Activated naive CD8-positive, alpha-beta T cell (primary cell): Measurements from ENCODE around the gene DPP6.
"Not testable (repeated sequence)": the region's sequence is repeated elsewhere in the genome, so short reads cannot be mapped to it uniquely, and the experiment has no call there.

Experiments used
- H3K27ac Mint-ChIP-seq: one replicate; pipeline ENCODE4 v1.8.0; 2021; ENCODE audit warnings: mixed read lengths
- H3K27me3 Mint-ChIP-seq: one replicate; pipeline ENCODE4 v1.8.0; 2021; ENCODE audit warnings: mixed read lengths
- H3K36me3 Mint-ChIP-seq: one replicate; pipeline ENCODE4 v1.8.0; 2021; ENCODE audit warnings: mixed read lengths
- H3K4me1 Mint-ChIP-seq: one replicate; pipeline ENCODE4 v1.8.0; 2021; ENCODE audit warnings: low read depth, mixed read lengths
- H3K4me3 Mint-ChIP-seq: one replicate; pipeline ENCODE4 v1.8.0; 2021; ENCODE audit warnings: mild to moderate bottlenecking, mixed read lengths
- H3K9me3 Mint-ChIP-seq: one replicate; pipeline ENCODE4 v1.8.0; 2021; ENCODE audit warnings: low read depth, mixed read lengths

The DPP6 gene

DNA sequence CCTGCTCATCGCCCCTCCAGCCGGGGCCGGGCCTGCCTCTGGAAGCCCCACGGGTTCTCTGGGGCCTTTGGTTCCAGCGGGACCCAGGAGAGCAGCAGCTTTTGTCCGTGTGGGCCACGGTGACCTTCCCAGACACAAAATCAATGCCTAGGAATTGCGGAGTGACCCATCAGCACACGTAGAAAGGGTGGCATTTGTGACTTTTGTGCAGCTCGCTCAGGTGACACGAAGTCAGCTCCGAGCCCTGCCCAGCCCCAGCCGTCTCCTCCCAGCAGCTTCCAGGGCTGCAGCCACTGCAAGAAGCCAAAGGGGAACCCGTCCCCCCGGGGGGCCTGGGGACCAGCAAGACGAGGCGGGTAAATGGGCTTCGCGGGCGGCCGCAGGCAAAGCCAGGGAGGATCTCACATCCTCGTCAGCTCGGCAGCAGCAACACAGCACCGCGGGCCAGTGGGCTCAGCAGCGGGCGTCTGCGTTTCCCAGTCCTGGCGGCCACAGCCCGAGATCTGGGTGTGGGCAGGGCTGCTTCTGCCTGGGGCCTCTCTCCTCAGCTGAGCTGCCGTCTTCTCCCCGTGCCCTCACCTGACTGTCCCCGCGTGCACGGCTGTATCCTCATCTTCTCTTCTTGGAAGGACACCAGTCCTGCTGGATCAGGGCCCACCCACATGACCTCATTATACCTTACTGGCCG lies 862.3 kb downstream of the DPP6 start:
- H3K9me3 Mint-ChIP-seq: no peaks in the 10 kb centered on the region
- no peaks in the 10 kb centered on the region for H3K36me3 Mint-ChIP-seq
- H3K27me3 Mint-ChIP-seq: peaks cover 1% of the 10 kb centered on the region
- peaks cover 3% of the 10 kb centered on the region for H3K4me1 Mint-ChIP-seq
- no peak overlapping the region for H3K27ac Mint-ChIP-seq
- H3K4me3 Mint-ChIP-seq: peak overlapping the region; percentile 40

DNA sequence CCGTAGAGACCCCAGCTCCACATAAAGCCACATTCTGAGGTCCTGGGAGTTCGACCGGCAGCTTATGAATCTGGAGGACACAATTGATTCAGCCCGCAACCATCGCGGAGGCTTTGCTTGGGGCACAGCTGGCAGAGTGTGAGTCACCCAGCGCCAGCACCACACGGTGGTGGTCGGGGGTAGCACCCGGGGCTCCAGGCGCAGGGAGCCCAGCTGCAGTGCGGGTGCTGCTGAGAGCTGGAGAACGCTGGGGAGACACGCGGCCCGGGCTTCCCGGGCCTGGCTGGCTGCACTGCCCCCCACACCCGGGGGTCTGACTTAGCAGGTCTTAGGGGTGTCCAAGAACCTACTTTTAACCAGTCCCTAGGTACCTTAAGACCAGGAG lies 862.8 kb downstream of the DPP6 start:
- H3K27ac Mint-ChIP-seq: no peak overlapping the region
- no peaks in the 10 kb centered on the region for H3K9me3 Mint-ChIP-seq
- no peaks in the 10 kb centered on the region for H3K36me3 Mint-ChIP-seq
- peaks cover 1% of the 10 kb centered on the region for H3K27me3 Mint-ChIP-seq
- H3K4me1 Mint-ChIP-seq: peaks cover 3% of the 10 kb centered on the region
- H3K4me3 Mint-ChIP-seq: peak overlapping the region; percentile 40

DNA sequence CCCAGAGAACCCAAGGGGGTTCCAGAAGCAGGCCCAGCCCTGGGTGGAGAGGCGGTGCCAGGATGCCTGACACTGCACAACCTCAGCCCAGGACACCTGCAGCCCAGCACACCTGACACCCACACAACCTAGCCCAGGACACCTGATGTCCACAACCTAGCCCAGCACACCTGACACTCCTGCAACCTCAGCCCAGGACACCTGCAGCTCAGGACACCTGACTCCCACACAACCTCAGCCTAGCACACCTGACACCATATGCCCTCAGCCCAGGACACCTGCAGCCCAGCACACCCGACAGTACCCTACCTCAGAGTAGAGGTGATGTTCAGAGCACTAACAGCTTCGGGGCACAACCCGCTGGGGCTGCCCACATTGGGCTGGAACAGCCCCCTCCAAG lies 863.4 kb downstream of the DPP6 start:
- Mint-ChIP-seq H3K9me3 (no peaks in the 10 kb centered on the region), H3K4me3 (no peak overlapping the region), H3K27ac (no peak overlapping the region), H3K4me1 (peaks cover 3% of the 10 kb centered on the region), H3K36me3 (no peaks in the 10 kb centered on the region), H3K27me3 (peaks cover 1% of the 10 kb centered on the region)

DNA sequence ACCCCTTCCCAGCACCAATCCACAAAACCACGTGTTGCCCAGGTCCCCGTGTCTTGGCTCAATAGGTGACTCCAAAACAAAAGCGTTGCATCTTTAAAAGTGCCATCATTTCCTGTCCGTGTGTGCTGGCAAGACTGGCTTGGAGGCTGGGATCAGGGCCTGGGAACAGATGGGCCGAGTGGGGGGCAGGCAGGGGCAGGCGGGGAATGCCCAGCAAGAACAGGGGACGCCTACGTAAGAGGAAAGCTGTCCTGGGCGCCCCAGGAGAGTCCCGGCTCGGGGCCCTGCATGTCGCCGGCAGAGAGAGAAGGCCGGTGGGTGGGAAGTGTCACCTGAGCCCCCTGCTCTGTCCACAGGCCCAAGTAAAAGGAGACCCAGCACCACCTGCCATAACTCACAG lies 864.2 kb downstream of the DPP6 start:
- H3K27ac Mint-ChIP-seq: no peak overlapping the region

DNA sequence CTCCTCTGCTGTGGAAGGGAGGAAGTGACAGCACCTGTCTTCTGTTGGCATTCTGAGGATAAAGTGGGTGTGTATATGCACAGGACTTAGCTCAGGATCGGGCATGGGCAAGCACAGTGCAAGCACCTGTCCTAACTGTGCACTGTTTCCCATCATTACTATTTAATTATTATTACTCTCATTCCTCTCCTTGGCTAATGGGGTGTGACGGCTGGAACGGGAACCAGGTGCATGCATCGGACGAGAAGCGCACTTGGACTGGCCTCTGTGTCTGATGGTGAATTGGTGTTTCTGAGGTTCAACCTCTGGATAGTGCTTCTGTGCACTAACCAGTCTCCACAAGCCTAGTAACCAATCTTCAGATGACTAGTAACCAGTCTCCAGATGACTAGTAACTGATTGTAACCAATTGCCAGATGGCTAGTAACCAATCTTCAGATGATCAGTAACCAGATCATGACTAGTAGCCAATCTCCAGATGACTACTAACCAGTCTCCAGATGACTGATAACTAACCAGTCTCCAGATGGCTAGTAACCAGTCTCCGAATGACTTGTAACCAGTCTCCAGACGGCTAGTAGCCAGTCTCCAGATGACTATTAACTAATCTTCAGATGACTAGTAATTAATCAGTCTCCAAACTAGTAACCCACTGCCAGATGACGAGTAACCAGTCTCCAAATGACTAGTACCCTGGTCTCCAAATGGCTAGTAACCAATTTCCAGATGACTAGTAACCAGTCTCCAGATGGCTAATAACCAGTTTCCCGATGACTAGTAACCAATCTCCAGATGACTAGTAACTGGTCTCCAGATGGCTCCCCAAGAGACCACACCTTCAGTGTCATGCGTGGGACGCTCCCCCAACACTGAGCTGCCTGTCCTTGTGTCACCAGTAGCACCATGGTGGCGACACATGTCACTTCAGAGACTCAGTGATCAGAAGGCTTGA lies 864.9 kb downstream of the DPP6 start:
- peaks cover 3% of the 10 kb centered on the region for H3K4me1 Mint-ChIP-seq
- no peaks in the 10 kb centered on the region for H3K9me3 Mint-ChIP-seq
- no peak overlapping the region for H3K27ac Mint-ChIP-seq
- H3K36me3 Mint-ChIP-seq: no peaks in the 10 kb centered on the region
- H3K27me3 Mint-ChIP-seq: peaks cover 1% of the 10 kb centered on the region
- H3K4me3 Mint-ChIP-seq: no peak overlapping the region

More for the DNA sequence above, 864.2 kb downstream of the DPP6 start:
- no peaks in the 10 kb centered on the region for H3K36me3 Mint-ChIP-seq
- H3K4me3 Mint-ChIP-seq: no peak overlapping the region
- H3K4me1 Mint-ChIP-seq: peaks cover 3% of the 10 kb centered on the region
- H3K27me3 Mint-ChIP-seq: peaks cover 1% of the 10 kb centered on the region
- no peaks in the 10 kb centered on the region for H3K9me3 Mint-ChIP-seq

DNA sequence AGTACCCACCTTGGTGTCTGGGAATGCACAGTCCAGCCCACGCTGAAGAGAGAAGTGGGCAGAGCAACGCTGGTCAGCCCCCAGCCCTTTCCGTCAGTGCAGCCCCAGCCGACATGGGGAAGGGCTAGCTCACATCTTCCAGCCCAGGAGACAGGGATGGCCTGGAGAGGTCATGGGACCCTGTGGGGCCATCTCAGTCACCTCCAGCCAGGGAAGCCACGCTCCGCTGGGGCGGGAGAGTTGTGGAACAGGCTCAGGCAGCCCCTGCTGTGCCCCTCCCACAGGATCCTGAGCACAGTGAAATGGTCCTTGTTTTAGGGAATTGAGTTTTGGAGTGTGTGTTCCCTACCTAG lies 865.6 kb downstream of the DPP6 start:
- Mint-ChIP-seq H3K27me3 (peaks cover 1% of the 10 kb centered on the region), H3K9me3 (no peaks in the 10 kb centered on the region), H3K27ac (no peak overlapping the region), H3K4me1 (peaks cover 3% of the 10 kb centered on the region), H3K4me3 (no peak overlapping the region), H3K36me3 (no peaks in the 10 kb centered on the region)

DNA sequence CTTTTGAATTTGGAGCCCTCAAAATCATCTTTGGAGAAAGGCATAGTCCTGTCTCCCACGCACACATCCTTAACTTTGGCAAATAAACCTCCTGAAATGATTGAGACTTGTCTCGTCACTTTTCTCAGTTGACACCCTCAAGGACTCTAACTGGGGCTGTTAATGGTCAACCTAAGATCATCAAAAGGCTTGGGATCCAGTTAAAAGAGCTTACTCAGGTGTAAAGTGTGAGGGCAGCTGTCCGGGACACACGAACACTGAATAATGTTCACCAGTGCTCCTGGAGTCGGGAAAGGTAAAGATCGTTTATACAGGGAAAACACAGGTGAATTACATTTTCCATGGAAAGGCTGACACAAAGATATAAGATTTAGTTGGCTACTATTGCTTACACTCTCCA lies 866.1 kb downstream of the DPP6 start:
- Mint-ChIP-seq H3K4me1 (peaks cover 3% of the 10 kb centered on the region), H3K27ac (no peak overlapping the region), H3K36me3 (no peaks in the 10 kb centered on the region), H3K4me3 (no peak overlapping the region), H3K27me3 (peaks cover 1% of the 10 kb centered on the region), H3K9me3 (no peaks in the 10 kb centered on the region)

DNA sequence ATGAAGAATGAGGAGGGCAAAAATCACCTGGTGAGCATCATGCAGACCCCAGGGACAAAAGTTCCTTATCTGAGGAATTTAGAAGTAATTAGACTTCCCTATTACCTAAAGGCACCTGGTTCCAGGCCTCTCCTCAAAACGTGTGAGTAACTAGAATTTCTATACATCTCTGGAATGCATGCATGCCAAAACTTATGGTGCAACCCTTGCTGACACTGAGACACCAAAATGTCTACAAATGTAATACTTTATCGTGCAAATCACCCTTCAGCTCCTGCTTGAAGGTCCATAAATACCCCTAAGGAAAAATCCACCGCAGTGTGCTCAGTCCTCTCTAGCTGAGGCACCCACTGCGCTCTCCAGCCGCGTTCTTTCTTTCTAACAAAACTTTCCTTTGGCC lies 866.5 kb downstream of the DPP6 start:
- H3K4me3 Mint-ChIP-seq: no peak overlapping the region
- H3K27ac Mint-ChIP-seq: no peak overlapping the region
- no peaks in the 10 kb centered on the region for H3K36me3 Mint-ChIP-seq
- H3K4me1 Mint-ChIP-seq: peaks cover 3% of the 10 kb centered on the region
- no peaks in the 10 kb centered on the region for H3K9me3 Mint-ChIP-seq
- peaks cover 1% of the 10 kb centered on the region for H3K27me3 Mint-ChIP-seq

DNA sequence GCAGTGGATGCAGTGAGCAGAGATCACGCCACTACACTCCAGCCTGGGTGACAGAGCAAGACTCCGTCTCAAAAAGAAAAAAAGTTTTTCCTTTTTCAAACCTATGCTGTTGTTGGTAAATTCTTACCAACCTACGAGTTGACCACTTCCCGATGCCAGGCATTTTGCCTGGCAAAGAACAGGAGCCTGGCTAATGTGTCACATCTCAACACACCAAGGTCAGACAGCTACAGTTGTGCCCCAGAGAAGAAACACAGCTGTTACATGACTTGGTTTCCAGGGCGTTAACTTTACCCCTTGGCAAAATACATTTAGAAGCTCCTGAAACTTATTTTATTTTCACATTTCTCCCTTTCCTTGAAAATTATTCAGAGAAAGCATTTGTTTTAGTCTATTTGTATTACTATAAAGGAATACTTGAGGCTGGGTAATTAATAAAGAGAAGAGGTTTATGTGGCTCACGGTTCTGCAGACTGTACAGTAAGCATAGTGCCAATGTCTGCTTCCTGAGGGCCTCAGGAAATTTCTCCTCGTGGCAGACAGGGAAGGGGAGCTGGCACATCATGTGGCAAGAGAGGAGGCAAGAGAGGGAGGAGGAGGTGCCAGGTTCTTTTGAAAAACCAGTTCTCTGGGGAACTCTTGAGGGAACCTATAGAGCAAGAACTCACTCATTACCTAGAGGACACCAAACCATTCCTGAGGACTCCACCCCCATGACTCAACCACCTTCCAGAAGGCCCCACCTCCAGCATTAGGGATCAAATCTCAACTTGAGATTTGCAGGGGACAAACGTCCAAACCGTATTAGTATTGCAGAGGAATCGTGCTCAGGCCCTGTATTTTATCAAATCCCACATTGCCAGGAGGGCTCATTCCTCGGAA lies 867.4 kb downstream of the DPP6 start:
- Mint-ChIP-seq H3K27me3 (peaks cover 1% of the 10 kb centered on the region), H3K4me3 (no peak overlapping the region), H3K4me1 (no peaks in the 10 kb centered on the region), H3K9me3 (no peaks in the 10 kb centered on the region), H3K27ac (no peak overlapping the region), H3K36me3 (no peaks in the 10 kb centered on the region)

DNA sequence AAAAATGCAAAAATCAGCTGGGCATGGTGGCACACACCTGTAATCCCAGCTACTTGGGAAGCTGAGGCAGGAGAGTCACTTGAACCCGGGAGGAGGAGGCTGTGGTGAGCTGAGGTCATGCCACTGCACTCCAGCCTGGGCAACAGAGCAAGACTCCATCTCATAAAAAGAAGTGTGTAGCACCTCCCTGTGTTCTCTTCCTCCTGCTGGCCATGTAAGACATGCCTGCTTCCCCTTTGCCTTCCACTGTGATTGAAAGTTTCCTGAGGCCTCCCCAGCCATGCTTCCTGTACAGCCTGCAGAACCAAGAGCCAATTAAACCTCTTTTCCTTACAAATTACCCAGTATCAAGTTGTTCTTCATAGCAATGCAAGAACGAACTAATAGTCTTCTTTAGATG lies 870.3 kb downstream of the DPP6 start:
- not testable (repeated sequence) for H3K4me3 Mint-ChIP-seq

DNA sequence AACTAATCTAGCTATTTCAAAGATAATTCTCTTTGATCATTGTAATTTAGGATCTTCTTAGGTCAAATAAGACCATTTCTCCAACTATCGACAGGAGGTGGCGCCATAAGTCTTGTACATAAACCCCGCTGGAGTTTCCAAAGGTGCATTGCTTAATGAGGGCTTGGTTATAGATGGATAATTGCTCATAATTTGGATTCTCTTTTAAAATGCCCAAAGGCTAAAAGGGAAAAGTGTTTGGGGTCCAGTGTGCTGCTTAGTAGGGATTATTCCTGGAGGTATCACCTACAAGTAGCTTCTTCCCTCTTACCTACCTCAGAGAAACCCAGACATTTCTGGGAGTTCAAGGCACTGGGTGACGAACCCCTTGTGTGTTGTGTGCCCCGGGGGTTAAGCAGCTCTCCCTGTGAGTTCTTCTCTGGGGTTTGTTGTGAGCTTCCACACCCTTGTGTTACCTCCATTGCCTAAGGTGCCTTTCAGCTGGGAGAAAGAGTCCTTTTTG lies 875.5 kb downstream of the DPP6 start:
- H3K4me3 Mint-ChIP-seq: peak overlapping the region; percentile 88
- H3K36me3 Mint-ChIP-seq: peaks cover 4% of the 10 kb centered on the region
- H3K27me3 Mint-ChIP-seq: no peaks in the 10 kb centered on the region
- H3K4me1 Mint-ChIP-seq: peaks cover 37% of the 10 kb centered on the region
- peak overlapping the region; percentile 89 for H3K27ac Mint-ChIP-seq
- no peaks in the 10 kb centered on the region for H3K9me3 Mint-ChIP-seq

More for the DNA sequence above, 870.3 kb downstream of the DPP6 start:
- not testable (repeated sequence) for H3K4me1 Mint-ChIP-seq, H3K27ac Mint-ChIP-seq, H3K27me3 Mint-ChIP-seq, H3K36me3 Mint-ChIP-seq, H3K9me3 Mint-ChIP-seq

DNA sequence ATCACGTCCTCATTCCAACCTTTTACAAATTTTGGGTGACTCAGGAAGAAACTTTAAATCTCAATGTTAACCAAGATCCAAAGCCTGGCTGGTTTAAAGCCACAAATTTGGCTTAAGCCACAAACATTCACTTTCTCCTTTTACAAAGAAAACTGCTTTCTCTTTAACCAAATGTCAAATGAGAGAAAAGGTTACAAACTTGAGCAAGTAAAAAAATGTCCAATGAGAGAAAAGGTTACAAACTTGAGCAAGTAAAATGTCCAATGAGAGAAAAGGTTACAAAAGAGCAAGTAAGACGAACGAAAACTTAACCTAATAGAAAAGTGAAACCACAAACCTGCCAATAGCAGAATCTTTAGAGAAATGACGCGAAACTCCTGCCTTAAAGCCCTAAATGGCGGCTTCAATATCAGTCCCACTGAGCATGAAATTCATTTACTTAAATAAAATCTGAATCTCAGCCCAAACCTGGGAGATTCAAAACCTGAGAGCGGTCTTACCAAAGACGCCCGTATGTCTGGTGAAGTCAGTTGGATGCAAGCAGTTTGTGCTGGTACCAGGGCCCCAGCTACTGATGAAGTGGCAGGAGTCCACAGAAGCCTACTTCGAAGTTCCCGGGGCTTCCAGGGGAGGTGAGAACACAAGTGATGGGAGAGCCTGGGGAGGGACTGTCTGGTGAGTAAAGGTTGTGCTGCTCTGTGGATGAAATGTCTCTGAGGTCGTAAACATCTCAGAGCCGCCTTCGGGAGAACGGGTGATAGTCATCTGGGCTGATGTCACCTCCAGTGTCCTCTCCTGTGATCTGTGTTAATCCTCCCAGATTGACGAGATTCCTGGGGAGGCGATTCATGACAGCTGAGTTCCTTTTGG lies 876.2 kb downstream of the DPP6 start:
- Mint-ChIP-seq H3K27ac (peak overlapping the region; percentile 89), H3K36me3 (peaks cover 6% of the 10 kb centered on the region), H3K9me3 (no peaks in the 10 kb centered on the region), H3K27me3 (no peaks in the 10 kb centered on the region), H3K4me1 (peaks cover 37% of the 10 kb centered on the region), H3K4me3 (peak overlapping the region; percentile 88)

DNA sequence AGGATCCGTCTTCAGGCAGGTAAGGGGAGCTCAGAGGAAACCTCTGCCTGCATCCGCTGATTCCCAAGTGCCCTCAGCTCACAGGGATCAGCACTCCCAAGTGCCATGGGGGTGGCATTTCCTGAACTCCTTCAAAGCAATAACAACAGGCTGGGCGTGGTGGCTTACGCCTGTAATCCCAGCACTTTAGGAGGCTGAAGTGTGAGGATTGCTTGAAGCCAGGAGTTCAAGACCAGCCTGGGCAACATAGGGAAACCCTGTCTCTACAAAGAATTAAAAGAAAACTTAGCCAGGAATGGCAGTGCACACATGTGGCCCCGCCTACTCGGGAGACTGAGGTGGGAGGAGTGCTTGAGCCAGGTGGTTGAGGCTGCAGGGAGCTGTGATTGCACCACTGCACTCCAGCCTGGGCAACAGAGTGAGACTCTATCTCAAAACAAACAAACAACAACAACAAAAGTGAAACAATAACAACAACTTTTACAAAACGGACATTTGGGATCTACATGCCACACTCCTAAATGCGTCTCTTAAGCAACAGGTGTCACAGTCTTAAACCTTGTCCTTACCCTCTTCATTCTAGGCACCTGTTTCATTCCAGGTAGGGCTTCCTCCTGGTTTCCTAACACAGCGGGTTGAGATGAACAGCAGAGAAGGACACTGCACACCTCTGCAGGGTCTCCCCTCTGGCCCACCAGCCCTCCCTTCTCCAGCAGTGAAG lies 877.0 kb downstream of the DPP6 start:
- peaks cover 37% of the 10 kb centered on the region for H3K4me1 Mint-ChIP-seq
- peak overlapping the region; percentile 88 for H3K4me3 Mint-ChIP-seq
- no peaks in the 10 kb centered on the region for H3K9me3 Mint-ChIP-seq
- no peaks in the 10 kb centered on the region for H3K27me3 Mint-ChIP-seq
- peaks cover 10% of the 10 kb centered on the region for H3K36me3 Mint-ChIP-seq
- H3K27ac Mint-ChIP-seq: peak overlapping the region; percentile 89
